ENCODE results near the gene MESP1.

DNA sequence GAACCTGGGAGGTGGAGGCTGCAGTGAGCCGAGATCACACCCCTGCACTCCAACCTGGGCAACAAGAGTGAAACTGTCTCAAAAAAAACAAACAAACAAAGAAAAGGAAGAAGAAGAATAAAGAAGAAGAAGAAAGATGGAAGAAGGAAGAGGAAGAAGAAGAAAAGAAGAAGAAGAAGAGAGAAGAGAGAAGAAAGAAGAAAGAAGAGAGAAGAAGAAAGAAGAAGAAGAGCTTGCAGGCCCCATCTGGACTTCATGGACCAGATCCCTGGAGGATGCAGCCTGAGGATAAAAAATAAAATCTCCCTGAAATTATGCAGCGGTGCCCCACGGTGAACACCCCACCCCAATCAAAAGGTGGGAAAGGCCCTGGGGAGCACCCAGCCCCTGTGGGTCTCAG lies 8.8 kb upstream of the MESP1 start:
- TF ChIP-seq, protein P1, sequence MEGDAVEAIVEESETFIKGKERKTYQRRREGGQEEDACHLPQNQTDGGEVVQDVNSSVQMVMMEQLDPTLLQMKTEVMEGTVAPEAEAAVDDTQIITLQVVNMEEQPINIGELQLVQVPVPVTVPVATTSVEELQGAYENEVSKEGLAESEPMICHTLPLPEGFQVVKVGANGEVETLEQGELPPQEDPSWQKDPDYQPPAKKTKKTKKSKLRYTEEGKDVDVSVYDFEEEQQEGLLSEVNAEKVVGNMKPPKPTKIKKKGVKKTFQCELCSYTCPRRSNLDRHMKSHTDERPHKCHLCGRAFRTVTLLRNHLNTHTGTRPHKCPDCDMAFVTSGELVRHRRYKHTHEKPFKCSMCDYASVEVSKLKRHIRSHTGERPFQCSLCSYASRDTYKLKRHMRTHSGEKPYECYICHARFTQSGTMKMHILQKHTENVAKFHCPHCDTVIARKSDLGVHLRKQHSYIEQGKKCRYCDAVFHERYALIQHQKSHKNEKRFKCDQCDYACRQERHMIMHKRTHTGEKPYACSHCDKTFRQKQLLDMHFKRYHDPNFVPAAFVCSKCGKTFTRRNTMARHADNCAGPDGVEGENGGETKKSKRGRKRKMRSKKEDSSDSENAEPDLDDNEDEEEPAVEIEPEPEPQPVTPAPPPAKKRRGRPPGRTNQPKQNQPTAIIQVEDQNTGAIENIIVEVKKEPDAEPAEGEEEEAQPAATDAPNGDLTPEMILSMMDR (IDR thresholded peaks at IDR 0.05; ENCODE audit: low read length) = no peak
- TF ChIP-seq EZH2 (optimal IDR thresholded peaks at IDR 0.05; ENCODE audit: low read depth, low read length) = no peak
